ENCODE measurements around the gene AFAP1.

Gene AFAP1

DNA sequence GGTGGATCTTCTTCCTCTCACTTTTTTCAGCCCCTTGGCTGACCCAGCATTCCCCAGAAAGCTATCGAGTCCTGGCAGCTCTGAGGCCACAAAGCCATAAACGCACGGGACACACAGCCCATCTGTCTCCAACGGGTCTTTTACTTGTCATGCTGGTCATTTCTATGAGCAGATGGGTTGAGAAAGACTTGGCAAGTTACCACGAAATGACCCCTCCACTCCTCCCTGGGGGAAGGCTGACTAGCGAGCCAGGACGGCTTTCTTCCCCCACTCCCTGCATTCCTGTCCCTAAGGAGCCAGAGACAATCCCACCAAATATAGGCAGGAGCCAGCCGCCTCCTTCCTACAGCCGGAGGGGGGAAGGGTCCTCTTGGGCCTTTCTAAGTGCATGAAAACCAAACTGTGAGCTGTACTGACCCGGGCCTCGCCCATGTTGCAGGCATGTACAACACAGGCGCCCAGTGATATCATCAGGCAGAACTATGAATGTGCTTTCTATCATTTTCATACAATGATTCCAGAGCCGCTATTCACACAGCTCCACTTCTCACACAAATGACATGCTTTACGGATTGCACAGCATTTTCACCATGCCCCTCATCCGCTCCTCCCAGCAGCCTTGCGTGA is 28.6 kb downstream of the AFAP1 start:
- no peak for DNase-seq

DNA sequence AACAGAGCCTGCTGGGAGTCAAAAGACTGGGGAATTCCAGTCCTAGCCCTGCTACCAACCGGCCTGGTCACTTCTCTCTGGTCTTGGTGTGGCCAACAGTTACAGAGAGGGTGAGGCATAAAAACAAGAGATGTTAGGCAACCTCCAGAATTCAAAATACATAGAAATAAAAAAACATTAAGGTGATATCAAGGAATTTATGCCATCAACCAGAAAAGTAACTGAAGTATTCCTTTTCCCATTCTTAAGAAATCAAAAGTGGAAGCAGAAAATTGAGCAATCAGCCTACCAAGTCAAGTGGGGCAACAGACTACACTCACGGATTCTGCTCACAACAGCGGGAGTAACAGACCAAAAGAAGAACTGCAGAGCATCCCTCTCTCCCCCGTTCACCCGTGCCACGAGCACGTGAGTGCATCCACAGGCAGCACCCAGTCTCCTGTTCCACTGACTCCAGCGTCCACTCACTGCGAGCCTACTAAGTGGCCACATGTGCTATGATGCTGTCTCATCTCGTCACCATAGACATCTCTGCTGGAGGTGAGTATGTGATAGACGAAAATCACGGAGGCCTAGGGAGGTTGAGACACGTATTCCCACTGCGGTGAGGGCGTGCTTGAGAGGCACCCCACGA is 29.3 kb downstream of the AFAP1 start:
- no peak for DNase-seq

DNA sequence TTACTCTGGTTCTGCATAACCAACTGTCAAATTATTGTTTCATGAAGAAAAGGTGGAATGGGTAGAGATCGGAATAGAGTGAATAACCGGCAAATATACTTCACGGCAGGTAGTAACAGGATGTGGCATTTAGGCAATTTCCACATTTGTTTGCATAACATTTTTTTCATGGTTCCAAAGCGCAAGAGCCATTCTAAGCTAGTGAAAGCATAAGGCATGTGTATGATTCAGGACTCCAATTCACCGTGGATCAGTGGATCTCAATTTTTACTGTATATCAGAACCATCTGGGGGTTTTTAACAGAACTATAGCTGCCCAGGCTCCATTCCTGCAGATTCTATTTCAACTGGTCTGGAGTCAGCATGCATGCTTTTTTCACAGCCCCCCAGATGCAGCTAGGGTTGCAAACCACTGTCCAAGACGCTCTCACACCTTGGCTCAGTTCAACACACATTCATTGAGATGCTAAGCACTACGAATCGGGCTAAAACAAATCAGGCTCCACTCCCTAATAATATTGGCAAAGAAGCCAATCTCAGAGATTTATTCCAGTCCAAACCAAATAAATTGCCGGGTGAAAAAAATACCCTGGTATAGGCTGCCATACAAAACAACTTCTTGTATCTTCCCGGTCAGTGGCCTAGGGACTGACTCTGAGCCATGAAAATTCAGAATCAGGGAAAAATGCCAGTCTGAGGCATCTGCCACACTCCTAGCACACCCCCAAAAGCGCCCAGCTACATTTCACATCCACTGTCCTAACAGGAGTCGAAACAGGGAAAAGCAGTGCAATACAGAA is 30.0 kb downstream of the AFAP1 start:
- no peak for DNase-seq

- DNase-seq, result no peak
Measured at GRCh38 chr4:7908668-7909067, 31.0 kb downstream of the AFAP1 start.

- no peak for DNase-seq
Measured at GRCh38 chr4:7907142-7907541, 32.5 kb downstream of the AFAP1 start.

DNA sequence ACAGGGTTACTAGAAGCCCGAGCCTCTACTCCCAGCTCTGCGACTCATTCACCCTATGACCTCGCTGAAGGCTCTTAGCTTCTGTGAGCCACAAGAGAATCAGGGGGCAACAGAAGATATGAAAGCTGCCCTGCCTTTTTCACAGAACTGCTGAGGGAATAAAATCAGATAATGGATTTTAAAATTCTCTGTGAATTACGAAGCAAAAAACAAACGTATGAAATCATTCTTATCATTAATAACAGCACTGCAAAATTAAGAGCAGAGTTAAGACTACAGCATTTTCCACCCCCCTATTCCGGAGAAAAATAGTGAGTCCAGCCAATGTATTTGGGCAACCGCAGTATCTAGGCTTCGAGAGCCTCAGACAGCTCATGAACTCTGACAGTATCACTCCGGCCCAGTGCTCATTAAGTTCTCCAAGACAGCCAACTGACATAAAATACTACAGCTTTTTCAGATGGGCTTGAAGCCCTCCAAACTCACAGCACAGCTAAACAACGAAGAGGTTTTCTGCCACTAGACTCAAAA is 33.4 kb downstream of the AFAP1 start:
- DNase-seq, result no peak

GRCh38 chr4:7904952-7905915 is 34.4 kb downstream of the AFAP1 start:
- no peak for DNase-seq

- no peak for DNase-seq
Measured at GRCh38 chr4:7903791-7904516, 35.7 kb downstream of the AFAP1 start.

DNA sequence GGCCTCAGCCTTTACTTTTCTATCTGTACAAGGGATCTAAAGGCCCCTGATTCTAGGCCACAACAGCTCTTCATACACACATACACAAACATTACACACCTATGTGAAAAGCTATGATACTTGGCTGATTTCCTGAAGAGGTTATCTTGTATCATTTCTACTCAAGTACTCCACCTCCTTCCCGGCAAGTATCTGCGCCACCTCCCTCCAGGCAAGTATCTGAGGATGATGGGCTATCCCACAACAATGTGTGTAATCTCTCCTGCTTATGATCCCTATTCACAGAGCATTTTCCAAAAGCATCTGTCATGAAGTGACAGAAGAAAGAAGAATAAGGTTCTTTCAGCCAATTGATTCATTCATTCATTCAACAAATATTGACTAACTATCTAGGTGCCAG is 36.8 kb downstream of the AFAP1 start:
- DNase-seq, result no peak

GRCh38 chr4:7902101-7902553 is 37.5 kb downstream of the AFAP1 start:
- DNase-seq, result no peak

GRCh38 chr4:7901311-7901885 is 38.3 kb downstream of the AFAP1 start:
- DNase-seq, result no peak

GRCh38 chr4:7900334-7900909 is 39.2 kb downstream of the AFAP1 start:
- DNase-seq, result no peak

GRCh38 chr4:7899184-7899869 is 40.3 kb downstream of the AFAP1 start:
- DNase-seq, result no peak

GRCh38 chr4:7898385-7898784 is 41.3 kb downstream of the AFAP1 start:
- no peak for DNase-seq

DNA sequence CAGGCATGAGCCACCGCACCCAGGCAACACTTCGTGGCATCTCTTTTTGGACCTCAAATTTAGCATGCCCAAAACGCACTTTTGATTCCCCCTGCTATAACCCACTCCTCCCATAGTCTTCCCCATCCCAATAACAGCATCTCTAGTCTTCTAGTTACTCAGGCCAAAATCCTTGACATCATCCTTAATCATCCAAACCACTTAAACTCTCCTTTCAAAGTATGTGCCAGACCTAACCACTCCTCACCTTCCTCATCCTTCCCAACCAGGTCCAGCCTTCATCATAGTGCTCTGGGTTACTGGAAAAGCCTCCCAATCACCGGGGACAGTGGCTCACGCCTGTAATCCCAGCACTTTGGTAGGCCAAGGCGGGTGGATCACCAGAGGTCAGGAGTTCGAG is 41.9 kb downstream of the AFAP1 start:
- DNase-seq, result no peak

GRCh38 chr4:7894677-7895181 is 44.9 kb downstream of the AFAP1 start:
- no peak for DNase-seq

DNA sequence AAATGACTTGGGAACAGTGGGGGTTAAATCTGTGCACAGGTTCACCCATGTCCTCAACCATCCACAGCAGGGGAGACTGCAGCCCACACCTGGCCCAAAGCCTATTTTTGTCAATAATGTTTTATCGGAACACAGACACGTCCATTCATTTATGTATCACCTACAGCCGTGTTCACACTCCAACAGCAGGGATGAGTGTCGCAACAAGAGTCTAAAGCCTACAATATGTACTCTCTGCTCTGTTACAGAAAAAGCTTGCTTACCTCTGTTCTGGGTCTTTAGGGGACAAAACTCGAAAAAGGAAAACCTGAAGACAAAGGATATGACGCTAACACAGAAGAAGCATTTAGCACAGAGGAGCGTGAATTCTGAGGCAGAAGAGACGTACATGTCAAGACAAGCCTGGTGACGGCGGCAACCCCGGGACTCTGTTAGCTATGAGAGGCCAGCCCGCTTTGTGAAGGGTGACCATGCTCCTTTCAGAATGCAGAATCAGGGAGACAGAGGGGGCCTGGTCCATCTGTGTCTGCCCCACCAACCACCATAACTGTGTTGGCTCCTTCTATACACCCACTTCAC is 45.5 kb downstream of the AFAP1 start:
- no peak for DNase-seq

GRCh38 chr4:7893539-7893938 is 46.1 kb downstream of the AFAP1 start:
- no peak for DNase-seq

GRCh38 chr4:7892212-7893019 is 47.2 kb downstream of the AFAP1 start:
- no peak for DNase-seq

All from activated effector memory CD4-positive, alpha-beta T cell treated with anti-CD3 and anti-CD28 coated beads, Interleukin-2, amount 50 U/mL, for 16 hours (primary cell).